ENCODE data around the gene CDH12. TPM values are rescaled to one million over a fixed set of nuclear protein-coding genes. Genes with fewer than 3 reads are reported as not detected.

The CDH12 gene
- total RNA-seq, 4 donors from 2014 or later, result not detected

- DNase-seq (ENCODE audit: extremely low spot score), result no peak
- H3K27me3 ChIP-seq, result no peaks in the 10 kb centered on the region
- WGBS, result 78% methylated on average over 2 of the region's 2 CpGs
- TF ChIP-seq, protein P1, sequence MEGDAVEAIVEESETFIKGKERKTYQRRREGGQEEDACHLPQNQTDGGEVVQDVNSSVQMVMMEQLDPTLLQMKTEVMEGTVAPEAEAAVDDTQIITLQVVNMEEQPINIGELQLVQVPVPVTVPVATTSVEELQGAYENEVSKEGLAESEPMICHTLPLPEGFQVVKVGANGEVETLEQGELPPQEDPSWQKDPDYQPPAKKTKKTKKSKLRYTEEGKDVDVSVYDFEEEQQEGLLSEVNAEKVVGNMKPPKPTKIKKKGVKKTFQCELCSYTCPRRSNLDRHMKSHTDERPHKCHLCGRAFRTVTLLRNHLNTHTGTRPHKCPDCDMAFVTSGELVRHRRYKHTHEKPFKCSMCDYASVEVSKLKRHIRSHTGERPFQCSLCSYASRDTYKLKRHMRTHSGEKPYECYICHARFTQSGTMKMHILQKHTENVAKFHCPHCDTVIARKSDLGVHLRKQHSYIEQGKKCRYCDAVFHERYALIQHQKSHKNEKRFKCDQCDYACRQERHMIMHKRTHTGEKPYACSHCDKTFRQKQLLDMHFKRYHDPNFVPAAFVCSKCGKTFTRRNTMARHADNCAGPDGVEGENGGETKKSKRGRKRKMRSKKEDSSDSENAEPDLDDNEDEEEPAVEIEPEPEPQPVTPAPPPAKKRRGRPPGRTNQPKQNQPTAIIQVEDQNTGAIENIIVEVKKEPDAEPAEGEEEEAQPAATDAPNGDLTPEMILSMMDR (IDR thresholded peaks at IDR 0.05), result no peak
- TF ChIP-seq POLR2A (IDR thresholded peaks at IDR 0.05; ENCODE audit: low read depth) (no peak), POLR2AphosphoS5 (IDR thresholded peaks at IDR 0.05) (no peak), EP300 (IDR thresholded peaks at IDR 0.05) (no peak)
- H3K4me3 ChIP-seq, result no peak overlapping the region
- H3K9me3 ChIP-seq, result no peaks in the 10 kb centered on the region
- H3K36me3 ChIP-seq, result no peaks in the 10 kb centered on the region
- intact Hi-C loops (cut with DNase I), result no loop called here
- no peaks in the 10 kb centered on the region for H3K4me1 ChIP-seq
- no peak overlapping the region for H3K27ac ChIP-seq (replicated peaks in 1 of 4)
Measured at GRCh38 chr5:22842574-22842973, 10.6 kb downstream of the CDH12 start.

DNA sequence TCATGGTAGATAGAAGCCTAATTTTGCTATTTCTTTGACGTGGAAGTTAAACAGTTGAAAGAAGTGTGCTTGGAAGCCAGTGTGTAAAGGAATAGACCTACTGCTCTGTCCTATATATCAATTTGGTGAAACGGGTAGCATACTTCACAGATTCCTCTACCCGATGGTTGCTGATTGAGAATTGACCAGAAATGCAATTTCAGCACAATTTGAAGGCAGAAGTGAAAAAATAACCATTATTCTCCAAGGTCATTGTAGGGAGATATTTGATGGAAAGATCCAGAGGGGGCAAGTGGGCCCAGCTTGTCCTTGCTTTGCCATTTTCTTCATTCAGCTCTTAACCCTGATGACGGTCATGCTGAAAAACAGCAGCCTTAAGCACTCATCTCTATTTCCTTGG lies 15.3 kb downstream of the CDH12 start:
- no peaks in the 10 kb centered on the region for H3K4me1 ChIP-seq
- no peaks in the 10 kb centered on the region for H3K9me3 ChIP-seq
- DNase-seq (ENCODE audit: extremely low spot score), result no peak
- no peak overlapping the region for H3K27ac ChIP-seq (replicated peaks in 1 of 4)
- no peaks in the 10 kb centered on the region for H3K36me3 ChIP-seq
- H3K27me3 ChIP-seq, result no peaks in the 10 kb centered on the region
- no peak overlapping the region for H3K4me3 ChIP-seq
- intact Hi-C loops (cut with DNase I), result no loop called here
- WGBS, result 85% methylated on average over 4 of the region's 4 CpGs
- TF ChIP-seq, protein P1 (IDR thresholded peaks at IDR 0.05), result no peak
- no peak for TF ChIP-seq POLR2AphosphoS5 (IDR thresholded peaks at IDR 0.05)
- no peak for TF ChIP-seq EP300 (IDR thresholded peaks at IDR 0.05)
- TF ChIP-seq POLR2A (IDR thresholded peaks at IDR 0.05; ENCODE audit: low read depth), result no peak

GRCh38 chr5:22835686-22836085 lies 17.5 kb downstream of the CDH12 start:
- TF ChIP-seq POLR2A (IDR thresholded peaks at IDR 0.05; ENCODE audit: low read depth) (no peak), EP300 (IDR thresholded peaks at IDR 0.05) (no peak), POLR2AphosphoS5 (IDR thresholded peaks at IDR 0.05) (no peak)
- TF ChIP-seq, protein P1 (IDR thresholded peaks at IDR 0.05), result no peak
- intact Hi-C loops (cut with DNase I), result no loop called here
- Histone ChIP-seq H3K36me3 (no peaks in the 10 kb centered on the region), H3K9me3 (no peaks in the 10 kb centered on the region), H3K27me3 (no peaks in the 10 kb centered on the region), H3K4me3 (no peak overlapping the region), H3K4me1 (no peaks in the 10 kb centered on the region), H3K27ac (replicated peaks in 1 of 4) (no peak overlapping the region)
- DNase-seq (ENCODE audit: extremely low spot score), result no peak
- 33% methylated on average over 1 of the region's 1 CpG for WGBS

GRCh38 chr5:22793463-22793862 lies 59.7 kb downstream of the CDH12 start:
- H3K27me3 ChIP-seq, result no peaks in the 10 kb centered on the region
- no peak overlapping the region for H3K4me3 ChIP-seq
- no peaks in the 10 kb centered on the region for H3K4me1 ChIP-seq
- H3K36me3 ChIP-seq, result no peaks in the 10 kb centered on the region
- H3K27ac ChIP-seq (replicated peaks in 1 of 4), result no peak overlapping the region
- no peak for TF ChIP-seq POLR2AphosphoS5 (IDR thresholded peaks at IDR 0.05)
- TF ChIP-seq, protein P1 (IDR thresholded peaks at IDR 0.05), result no peak
- no peak for TF ChIP-seq POLR2A (IDR thresholded peaks at IDR 0.05; ENCODE audit: low read depth)
- no peak for TF ChIP-seq EP300 (IDR thresholded peaks at IDR 0.05)
- H3K9me3 ChIP-seq, result no peaks in the 10 kb centered on the region
- DNase-seq (ENCODE audit: extremely low spot score), result no peak
- intact Hi-C loops (cut with DNase I), result no loop called here
- WGBS, result 78% methylated on average over 2 of the region's 2 CpGs

- DNase-seq (ENCODE audit: extremely low spot score), result no peak
- Histone ChIP-seq H3K4me1 (no peaks in the 10 kb centered on the region), H3K27ac (replicated peaks in 1 of 4) (no peak overlapping the region), H3K9me3 (no peaks in the 10 kb centered on the region), H3K27me3 (no peaks in the 10 kb centered on the region), H3K36me3 (no peaks in the 10 kb centered on the region), H3K4me3 (no peak overlapping the region)
- intact Hi-C loops (cut with DNase I), result no loop called here
- 15% methylated on average over 1 of the region's 1 CpG for WGBS
- no peak for TF ChIP-seq POLR2AphosphoS5 (IDR thresholded peaks at IDR 0.05)
- TF ChIP-seq, protein P1 (IDR thresholded peaks at IDR 0.05), result no peak
Measured at GRCh38 chr5:22787807-22788206, 65.3 kb downstream of the CDH12 start.
